ENCODE data around the gene SHC1. TPM values are rescaled to one million over a fixed set of nuclear protein-coding genes. Genes with fewer than 3 reads are reported as not detected.
A peak's percentile ranks its signal among the peaks of the same experiment; 100 is the strongest.

SHC1 gene
- total RNA-seq, 1 donor from 2014 or later = 155 TPM

DNA sequence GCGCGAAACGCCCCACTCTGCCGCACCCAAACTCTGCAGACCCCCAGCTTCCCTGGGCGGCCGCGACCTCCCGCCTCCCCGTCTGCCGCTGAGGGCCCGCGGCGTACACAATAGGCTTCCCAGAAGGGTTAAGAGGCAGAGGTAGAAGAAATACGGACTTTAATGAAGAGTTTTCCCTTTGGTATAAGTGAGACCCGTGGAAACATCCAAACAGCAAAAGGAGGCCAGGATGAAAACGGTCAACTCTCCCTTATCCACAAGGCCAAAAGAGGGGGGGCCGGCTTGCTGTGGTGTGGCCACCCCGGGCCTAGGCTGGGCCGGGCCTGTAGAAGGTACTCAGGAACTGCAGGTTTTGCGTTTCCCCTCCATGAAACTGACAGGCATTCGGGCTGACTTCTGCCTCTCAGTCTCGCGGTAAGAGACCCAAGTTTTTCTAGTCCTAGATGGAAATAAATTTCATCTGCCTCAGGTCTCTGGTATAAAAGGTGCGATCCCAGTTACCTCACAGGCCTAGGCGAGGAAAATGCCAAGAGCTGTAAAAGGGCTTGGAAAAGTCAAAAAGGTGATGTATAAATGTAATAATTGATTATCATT lies 8.3 kb downstream of the SHC1 start:
- TF ChIP-seq, protein P1, sequence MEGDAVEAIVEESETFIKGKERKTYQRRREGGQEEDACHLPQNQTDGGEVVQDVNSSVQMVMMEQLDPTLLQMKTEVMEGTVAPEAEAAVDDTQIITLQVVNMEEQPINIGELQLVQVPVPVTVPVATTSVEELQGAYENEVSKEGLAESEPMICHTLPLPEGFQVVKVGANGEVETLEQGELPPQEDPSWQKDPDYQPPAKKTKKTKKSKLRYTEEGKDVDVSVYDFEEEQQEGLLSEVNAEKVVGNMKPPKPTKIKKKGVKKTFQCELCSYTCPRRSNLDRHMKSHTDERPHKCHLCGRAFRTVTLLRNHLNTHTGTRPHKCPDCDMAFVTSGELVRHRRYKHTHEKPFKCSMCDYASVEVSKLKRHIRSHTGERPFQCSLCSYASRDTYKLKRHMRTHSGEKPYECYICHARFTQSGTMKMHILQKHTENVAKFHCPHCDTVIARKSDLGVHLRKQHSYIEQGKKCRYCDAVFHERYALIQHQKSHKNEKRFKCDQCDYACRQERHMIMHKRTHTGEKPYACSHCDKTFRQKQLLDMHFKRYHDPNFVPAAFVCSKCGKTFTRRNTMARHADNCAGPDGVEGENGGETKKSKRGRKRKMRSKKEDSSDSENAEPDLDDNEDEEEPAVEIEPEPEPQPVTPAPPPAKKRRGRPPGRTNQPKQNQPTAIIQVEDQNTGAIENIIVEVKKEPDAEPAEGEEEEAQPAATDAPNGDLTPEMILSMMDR (IDR thresholded peaks at IDR 0.05; ENCODE audit: partially characterized antibody, unreplicated experiment) = no peak
- Mint-ChIP-seq H3K9me3 (ENCODE audit: unreplicated experiment) (peaks cover 6% of the 10 kb centered on the region), H3K4me1 (ENCODE audit: low read depth, unreplicated experiment) (peaks cover 10% of the 10 kb centered on the region), H3K27me3 (ENCODE audit: unreplicated experiment) (no peaks in the 10 kb centered on the region), H3K36me3 (ENCODE audit: unreplicated experiment) (no peaks in the 10 kb centered on the region), H3K4me3 (ENCODE audit: unreplicated experiment) (peak overlapping the region; percentile 91), H3K27ac (ENCODE audit: unreplicated experiment) (peak overlapping the region; percentile 91)
- DNase-seq = no peak

DNA sequence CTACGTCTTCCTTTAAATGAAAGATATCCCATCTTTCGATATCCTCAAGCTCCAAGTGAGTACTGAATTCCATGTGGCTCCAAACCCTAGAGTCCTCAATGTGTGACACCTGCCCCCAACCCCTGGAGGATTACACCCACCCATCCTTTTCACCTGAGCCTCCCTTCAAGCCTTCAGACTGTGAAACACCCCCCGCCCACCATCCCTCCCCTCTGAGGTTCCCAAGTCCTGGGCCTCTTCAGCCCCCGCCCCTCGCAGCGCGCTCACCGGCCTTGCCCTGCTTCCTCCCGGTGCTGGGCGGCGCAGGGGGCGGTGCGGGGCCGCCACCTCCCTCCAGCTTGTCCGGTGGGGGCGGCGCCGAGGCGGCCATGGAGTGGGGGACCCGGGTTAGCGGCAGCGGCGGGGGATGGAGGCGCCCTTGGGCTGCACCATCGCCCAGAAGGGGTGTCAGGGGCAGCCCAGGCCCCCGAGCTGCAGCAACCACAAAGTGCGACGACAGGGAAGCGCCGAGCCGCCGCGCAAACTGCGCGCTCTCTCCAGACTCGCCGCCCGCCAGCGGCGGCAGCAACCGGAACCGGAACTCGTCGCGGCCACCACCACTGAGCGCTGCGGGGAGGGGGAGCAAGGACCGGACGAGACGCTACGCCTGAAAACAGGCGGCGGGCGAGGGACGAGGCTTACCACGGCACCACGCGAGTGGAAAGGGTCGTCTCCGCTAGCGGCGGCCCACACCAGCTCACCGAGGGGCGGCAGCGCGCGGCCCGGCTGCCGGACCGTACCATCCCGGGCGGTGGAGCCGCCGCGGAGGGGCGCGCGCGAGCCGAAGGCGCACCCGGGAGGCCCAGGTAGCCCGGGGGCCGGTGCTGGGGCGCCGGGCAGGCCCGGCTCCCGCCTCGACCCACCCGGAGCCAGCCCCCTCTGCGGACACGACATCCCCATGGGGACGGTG lies 9.1 kb downstream of the SHC1 start, which contains the start of gene PYGO2:
Gene PYGO2 (minus strand): TSS at position 576 of the 949 bp plus-strand sequence. CDS start 206 bp downstream, at position 370.
- TF ChIP-seq, protein P1 (IDR thresholded peaks at IDR 0.05; ENCODE audit: partially characterized antibody, unreplicated experiment) = peak; percentile 46

GRCh38 chr1:154960446-154961136 lies 10.0 kb downstream of the SHC1 start:
- peak overlapping the region; percentile 92 for H3K27ac Mint-ChIP-seq (ENCODE audit: unreplicated experiment)
- H3K27me3 Mint-ChIP-seq (ENCODE audit: unreplicated experiment) = peaks cover 2% of the 10 kb centered on the region
- H3K9me3 Mint-ChIP-seq (ENCODE audit: unreplicated experiment) = peaks cover 10% of the 10 kb centered on the region
- no peaks in the 10 kb centered on the region for H3K36me3 Mint-ChIP-seq (ENCODE audit: unreplicated experiment)
- no peak for DNase-seq
- TF ChIP-seq, protein P1 (IDR thresholded peaks at IDR 0.05; ENCODE audit: partially characterized antibody, unreplicated experiment) = no peak
- H3K4me3 Mint-ChIP-seq (ENCODE audit: unreplicated experiment) = peak overlapping the region; percentile 95
- peaks cover 25% of the 10 kb centered on the region for H3K4me1 Mint-ChIP-seq (ENCODE audit: low read depth, unreplicated experiment)

More for the DNA sequence above, 9.1 kb downstream of the SHC1 start, which contains the start of gene PYGO2:
- DNase-seq = peak; percentile 88
- H3K4me3 Mint-ChIP-seq (ENCODE audit: unreplicated experiment) = peak within 1 kb of the TSS; percentile 95
- peak within 1 kb of the TSS; percentile 92 for H3K27ac Mint-ChIP-seq (ENCODE audit: unreplicated experiment)
- H3K9me3 Mint-ChIP-seq (ENCODE audit: unreplicated experiment) = peaks cover 5% of the 10 kb centered on the region
- H3K27me3 Mint-ChIP-seq (ENCODE audit: unreplicated experiment) = no peaks in the 10 kb centered on the region
- peaks cover 17% of the 10 kb centered on the region for H3K4me1 Mint-ChIP-seq (ENCODE audit: low read depth, unreplicated experiment)
- no peaks in the 10 kb centered on the region for H3K36me3 Mint-ChIP-seq (ENCODE audit: unreplicated experiment)

GRCh38 chr1:154959426-154959780 lies 11.1 kb downstream of the SHC1 start:
- no peak overlapping the region for H3K4me3 Mint-ChIP-seq (ENCODE audit: unreplicated experiment)
- H3K36me3 Mint-ChIP-seq (ENCODE audit: unreplicated experiment) = no peaks in the 10 kb centered on the region

More at GRCh38 chr1:154959426-154959780, 11.1 kb downstream of the SHC1 start:
- TF ChIP-seq, protein P1 (IDR thresholded peaks at IDR 0.05; ENCODE audit: partially characterized antibody, unreplicated experiment) = no peak
- no peak for DNase-seq
- no peak overlapping the region for H3K27ac Mint-ChIP-seq (ENCODE audit: unreplicated experiment)
- peaks cover 8% of the 10 kb centered on the region for H3K9me3 Mint-ChIP-seq (ENCODE audit: unreplicated experiment)
- peaks cover 2% of the 10 kb centered on the region for H3K27me3 Mint-ChIP-seq (ENCODE audit: unreplicated experiment)
- H3K4me1 Mint-ChIP-seq (ENCODE audit: low read depth, unreplicated experiment) = peaks cover 37% of the 10 kb centered on the region

Measured in glutamatergic neuron (in vitro differentiated cells).